ENCODE data around the gene PCDH20.

Gene PCDH20

DNA sequence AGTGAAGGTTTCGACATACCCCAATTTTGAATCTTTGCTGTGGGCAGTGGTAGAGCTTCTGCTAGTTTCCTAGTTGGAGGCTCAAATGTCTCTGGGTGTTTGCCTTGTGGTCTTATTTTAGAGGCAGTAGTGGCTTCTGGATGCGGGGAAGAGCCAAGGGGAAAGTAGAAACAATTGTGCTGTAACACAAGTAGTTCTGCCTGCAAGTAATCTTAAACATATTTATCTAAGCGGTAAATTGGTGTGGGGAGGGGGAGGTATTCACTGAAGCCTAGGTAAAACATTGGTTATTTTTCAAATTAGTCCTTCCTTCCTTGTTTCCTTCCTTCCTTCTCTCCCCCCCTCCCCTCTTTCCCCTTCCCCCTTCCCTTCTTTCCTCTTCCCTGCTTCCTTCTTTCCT lies at the start of gene PCDH20:
Gene PCDH20, minus strand, starts transcription at position 101 of the 400 bp plus-strand sequence. CDS start 691 bp downstream, outside the sequence.
- DNase-seq (ENCODE audit: extremely low read depth, low read depth) = no peak
- no peak for TF ChIP-seq CTCF (IDR thresholded peaks at IDR 0.05; ENCODE audit: low read depth, low read length)

- no peak for TF ChIP-seq CTCF (IDR thresholded peaks at IDR 0.05; ENCODE audit: low read depth, low read length)
- no peak for DNase-seq (ENCODE audit: extremely low read depth, low read depth)
These were observed 47.4 kb upstream of the PCDH20 start for GRCh38 chr13:61463024-61463423.

DNA sequence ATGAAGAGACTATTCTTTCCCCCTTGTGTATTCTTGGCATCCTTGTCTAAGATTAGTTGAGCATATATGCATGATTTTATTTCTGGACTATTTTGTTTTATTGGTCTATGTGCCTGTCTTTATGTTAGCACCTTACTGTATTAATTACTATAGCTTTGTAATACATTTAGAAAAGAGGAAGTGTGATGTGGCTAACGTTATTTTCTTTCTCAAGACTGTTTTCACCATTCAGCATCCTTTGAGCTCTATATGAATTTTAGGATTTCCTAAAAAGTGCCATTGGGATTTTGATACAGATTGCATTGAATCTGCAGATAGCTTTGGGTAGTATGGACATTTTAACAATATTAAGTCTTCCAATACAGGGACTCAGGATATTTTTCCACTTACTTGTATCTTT lies 37.5 kb upstream of the PCDH20 start:
- TF ChIP-seq CTCF (IDR thresholded peaks at IDR 0.05; ENCODE audit: low read depth, low read length) = no peak
- DNase-seq (ENCODE audit: extremely low read depth, low read depth) = no peak

DNA sequence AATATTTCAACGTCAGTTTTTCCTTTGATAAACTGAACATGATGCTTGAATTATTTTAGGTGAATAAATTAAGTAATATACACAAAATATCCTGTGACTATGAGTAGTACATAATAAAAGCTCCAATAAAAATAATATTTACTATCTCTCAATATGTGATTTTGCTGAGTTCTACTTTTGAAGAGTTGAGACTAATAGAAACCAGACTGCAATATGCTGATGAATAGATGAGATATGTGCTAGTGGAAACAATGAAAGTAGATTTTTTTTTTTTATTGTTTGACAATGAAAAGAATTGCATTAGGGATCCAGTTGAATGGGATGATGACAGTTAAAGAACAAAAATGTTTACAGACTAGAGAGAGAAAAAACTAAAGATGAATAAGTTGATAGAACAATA lies 16.4 kb upstream of the PCDH20 start:
- no peak for TF ChIP-seq CTCF (IDR thresholded peaks at IDR 0.05; ENCODE audit: low read depth, low read length)
- no peak for DNase-seq (ENCODE audit: extremely low read depth, low read depth)

DNA sequence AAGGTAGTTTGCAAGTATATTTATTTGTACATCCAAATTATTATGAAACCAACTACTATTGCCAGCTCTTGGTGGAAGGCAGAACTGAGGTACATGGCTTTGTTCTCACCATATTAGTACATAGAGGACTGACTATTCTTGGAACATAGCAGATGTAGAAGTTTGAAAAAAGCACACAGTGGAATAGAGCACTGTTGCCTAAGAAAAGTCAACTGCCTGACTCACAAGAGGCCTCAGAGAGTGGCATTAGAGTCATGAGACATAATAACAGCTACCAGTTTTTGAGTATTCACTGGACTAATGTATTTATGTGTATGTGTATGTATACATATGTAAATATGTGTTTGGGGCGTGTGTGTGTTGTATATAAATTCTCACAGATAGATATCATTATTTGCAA lies 8.3 kb upstream of the PCDH20 start:
- DNase-seq (ENCODE audit: extremely low read depth, low read depth) = no peak

GRCh38 chr13:61417086-61417570 lies 1.5 kb upstream of the PCDH20 start:
- no peak for TF ChIP-seq CTCF (IDR thresholded peaks at IDR 0.05; ENCODE audit: low read depth, low read length)
- no peak for DNase-seq (ENCODE audit: extremely low read depth, low read depth)

More for the DNA sequence above, 8.3 kb upstream of the PCDH20 start:
- no peak for TF ChIP-seq CTCF (IDR thresholded peaks at IDR 0.05; ENCODE audit: low read depth, low read length)

GRCh38 chr13:61415058-61415721 lies 459 bp downstream of the PCDH20 start:
- DNase-seq (ENCODE audit: extremely low read depth, low read depth) = no peak
- no peak for TF ChIP-seq CTCF (IDR thresholded peaks at IDR 0.05; ENCODE audit: low read depth, low read length)
